OCI-LY1 (cell line): ENCODE results near the gene BBX.

ENCODE experiments used
- EZH2 ChIP-seq: fragments of 200-600 bp; sonication (generic), shearing (Covaris generic); IDR thresholded peaks from 2 replicates; pipeline ENCODE4 v1.8.0; 2017; ENCODE audit warnings: borderline replicate concordance, mixed run types, mild to moderate bottlenecking, antibody characterized with exemption, low read length, moderate library complexity, mixed read lengths
- TF ChIP-seq, protein P1 (sequence below): fragments of 200-600 bp; sonication (generic), shearing (Covaris generic); IDR thresholded peaks from 2 replicates; pipeline ENCODE4 v1.5.1; 2017; ENCODE audit warnings: mild to moderate bottlenecking, antibody characterized with exemption, low read length, moderate library complexity, mixed read lengths

DNA sequence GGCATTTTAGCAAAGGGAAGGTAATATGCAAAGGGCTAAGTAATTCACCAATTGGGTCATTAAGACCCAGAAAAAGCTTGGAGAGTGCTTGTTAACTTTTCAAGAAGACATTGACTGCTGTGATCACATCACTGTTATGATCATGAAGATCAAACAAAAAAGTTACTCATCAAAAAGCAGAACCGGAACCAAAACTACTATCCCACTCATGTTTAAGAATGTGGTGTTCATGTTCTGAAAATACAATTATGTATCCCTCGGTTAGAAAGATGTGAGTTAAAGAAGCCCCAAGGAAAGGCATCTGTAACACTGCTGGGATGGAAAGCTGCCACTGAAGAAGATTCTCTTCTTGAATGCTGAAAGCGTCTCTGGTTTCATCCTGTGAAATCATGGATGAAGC, 32.6 kb downstream of the BBX start:
- TF ChIP-seq, protein P1, sequence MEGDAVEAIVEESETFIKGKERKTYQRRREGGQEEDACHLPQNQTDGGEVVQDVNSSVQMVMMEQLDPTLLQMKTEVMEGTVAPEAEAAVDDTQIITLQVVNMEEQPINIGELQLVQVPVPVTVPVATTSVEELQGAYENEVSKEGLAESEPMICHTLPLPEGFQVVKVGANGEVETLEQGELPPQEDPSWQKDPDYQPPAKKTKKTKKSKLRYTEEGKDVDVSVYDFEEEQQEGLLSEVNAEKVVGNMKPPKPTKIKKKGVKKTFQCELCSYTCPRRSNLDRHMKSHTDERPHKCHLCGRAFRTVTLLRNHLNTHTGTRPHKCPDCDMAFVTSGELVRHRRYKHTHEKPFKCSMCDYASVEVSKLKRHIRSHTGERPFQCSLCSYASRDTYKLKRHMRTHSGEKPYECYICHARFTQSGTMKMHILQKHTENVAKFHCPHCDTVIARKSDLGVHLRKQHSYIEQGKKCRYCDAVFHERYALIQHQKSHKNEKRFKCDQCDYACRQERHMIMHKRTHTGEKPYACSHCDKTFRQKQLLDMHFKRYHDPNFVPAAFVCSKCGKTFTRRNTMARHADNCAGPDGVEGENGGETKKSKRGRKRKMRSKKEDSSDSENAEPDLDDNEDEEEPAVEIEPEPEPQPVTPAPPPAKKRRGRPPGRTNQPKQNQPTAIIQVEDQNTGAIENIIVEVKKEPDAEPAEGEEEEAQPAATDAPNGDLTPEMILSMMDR: no peak
- no peak for TF ChIP-seq EZH2
